HepG2 (cell line): Measurements from ENCODE around the gene SMC1B. TPM values are rescaled to one million over a fixed set of nuclear protein-coding genes. Genes with fewer than 3 reads are reported as not detected.

Experiments used
- ATAC-seq: fragments of 200-7000 bp; cut with Tn5 transposase; 3 replicates; pipeline ENCODE4 v1.9.1; 2020; ENCODE audit warnings: mild to moderate bottlenecking, moderate library complexity
- BruUV-seq: library from RNA; stranded (reverse); fragments of 400-500 nt; replicated peaks from 2 replicates; lab custom pipeline; 2021; lab: Mats Ljungman, UMichigan
- CTCF ChIA-PET: fragments of 300-600 bp; formaldehyde crosslinking; extraction: SDS; loops from one replicate; lab custom pipeline; 2021; ENCODE audit warnings: low total read pairs, inconsistent platforms, low intra/inter-chr PET ratio; lab: Yijun Ruan, JAX
- POLR2A ChIA-PET: fragments of 350-600 bp; sonication (Branson Sonifier 250); formaldehyde crosslinking; loops from one replicate; lab custom pipeline; 2020; ENCODE audit warnings: antibody characterized with exemption, inconsistent platforms; lab: Yijun Ruan, JAX
- DNase-seq: peaks from one replicate; pipeline ENCODE4 v3.0.0-alpha.2; 2015; ENCODE audit warnings: low spot score
- FAIRE-seq: peaks from 3 replicates; lab custom pipeline; 2011; peaks lifted over from hg19 to GRCh38; lab: Jason Lieb, UNC
- H2AFZ ChIP-seq: one replicate; pipeline ENCODE4 v1.6.1; 2011; ENCODE audit warnings: low read length, inconsistent platforms
- H3K27ac ChIP-seq: fragments of 300-600 bp; 3 replicates; pipeline ENCODE4 v1.8.0; 2011; ENCODE audit warnings: mixed run types, mild to moderate bottlenecking, mixed read lengths, low read length, inconsistent platforms; ENCODE audit not compliant: insufficient read depth; ENCODE audit errors: extremely low read length
- H3K27me3 ChIP-seq, 2 experiments: fragments of 200-600 bp in 1 of 2; 2 replicates in 1 of 2; 3 replicates in 1 of 2; pipeline versions ENCODE4 v1.6.0 to v1.8.0; 2011; ENCODE audit warnings: low read length in 2 of 2, mild to moderate bottlenecking in 2 of 2, moderate library complexity in 2 of 2, inconsistent platforms in 1 of 2; ENCODE audit not compliant: insufficient read depth in 2 of 2, control insufficient read depth in 1 of 2
- H3K36me3 ChIP-seq, 2 experiments: fragments of 200-600 bp in 1 of 2; replicated peaks in 1 of 2; 2 replicates in 1 of 2; 3 replicates in 1 of 2; pipeline versions ENCODE4 v1.5.1 to v1.8.0; 2011; ENCODE audit warnings: low read length in 2 of 2, inconsistent platforms in 1 of 2; ENCODE audit not compliant: insufficient read depth in 2 of 2, control insufficient read depth in 1 of 2
- H3K4me1 ChIP-seq: 2 replicates; pipeline ENCODE4 v1.5.1; 2012; ENCODE audit warnings: low read length, inconsistent platforms; ENCODE audit not compliant: insufficient read depth
- H3K4me2 ChIP-seq: 2 replicates; pipeline ENCODE4 v1.6.0; 2011; ENCODE audit warnings: low read depth, low read length, inconsistent platforms
- H3K4me3 ChIP-seq, 3 experiments: fragments of 200-600 bp in 1 of 3; sonication (generic), shearing (Covaris generic) in 1 of 3; replicated peaks in 1 of 3; 2 replicates each; pipeline ENCODE4 v1.5.1; 2011 to 2016; ENCODE audit warnings: low read length in 3 of 3, inconsistent platforms in 2 of 3, low read depth in 2 of 3, mild to moderate bottlenecking in 2 of 3, control low read depth in 1 of 3, mixed read lengths in 1 of 3; ENCODE audit not compliant: insufficient read depth in 1 of 3
- H3K79me2 ChIP-seq: one replicate; pipeline ENCODE4 v1.6.1; 2011; ENCODE audit warnings: low read length, inconsistent platforms; ENCODE audit not compliant: insufficient read depth
- H3K9ac ChIP-seq: 2 replicates; pipeline ENCODE4 v1.6.0; 2011; ENCODE audit warnings: mild to moderate bottlenecking, low read depth, low read length, inconsistent platforms; ENCODE audit not compliant: insufficient read depth
- H3K9me3 ChIP-seq: 2 replicates; pipeline ENCODE4 v1.5.1; 2012; ENCODE audit warnings: mild to moderate bottlenecking, low read length
- H4K20me1 ChIP-seq: 2 replicates; pipeline ENCODE4 v1.6.0; 2011; ENCODE audit warnings: inconsistent platforms, mild to moderate bottlenecking, low read length, moderate library complexity; ENCODE audit not compliant: insufficient read depth
- AFF4 ChIP-seq: sonication (generic); formaldehyde crosslinking; IDR thresholded peaks from 2 replicates; pipeline ENCODE4 v1.4.0; 2020; ENCODE audit warnings: missing genetic modification reagents
- BRCA1 ChIP-seq: sonication (generic); formaldehyde crosslinking; IDR thresholded peaks from 2 replicates; pipeline ENCODE4 v1.4.0; 2020; ENCODE audit warnings: missing genetic modification reagents
- KMT2B ChIP-seq: IDR thresholded peaks from 2 replicates; pipeline ENCODE4 v1.6.1; 2016; ENCODE audit warnings: missing genetic modification reagents, missing compliant biosample characterization
- MYNN ChIP-seq: sonication (generic); formaldehyde crosslinking; IDR thresholded peaks from 2 replicates; pipeline ENCODE4 v1.4.0; 2020; ENCODE audit warnings: mild to moderate bottlenecking, low read depth, missing genetic modification reagents
- THAP7 ChIP-seq: sonication (generic); formaldehyde crosslinking; IDR thresholded peaks from 2 replicates; pipeline ENCODE4 v1.8.1; 2023; ENCODE audit warnings: mild to moderate bottlenecking, missing genetic modification reagents
- ZNF572 ChIP-seq: sonication (generic); formaldehyde crosslinking; IDR thresholded peaks from 2 replicates; pipeline ENCODE4 v1.5.1; 2020; ENCODE audit warnings: mild to moderate bottlenecking, missing genetic modification reagents
- ZNF580 ChIP-seq: IDR thresholded peaks from 2 replicates; pipeline ENCODE4 v1.6.1; 2016; ENCODE audit warnings: low read depth, borderline replicate concordance
- ZNF674 ChIP-seq: sonication (generic); formaldehyde crosslinking; IDR thresholded peaks from 2 replicates; pipeline ENCODE4 v1.5.0; 2020; ENCODE audit warnings: low read depth, mild to moderate bottlenecking, missing genetic modification reagents
- ZNF687 ChIP-seq: sonication (generic); formaldehyde crosslinking; IDR thresholded peaks from 2 replicates; pipeline ENCODE4 v1.5.1; 2020; ENCODE audit warnings: mild to moderate bottlenecking, missing genetic modification reagents, moderate library complexity
- ZNF747 ChIP-seq: sonication (generic); formaldehyde crosslinking; IDR thresholded peaks from 2 replicates; pipeline ENCODE4 v1.8.1; 2023; ENCODE audit warnings: missing genetic modification reagents, mild to moderate bottlenecking, borderline replicate concordance
- ZNF83 ChIP-seq: sonication (generic); formaldehyde crosslinking; IDR thresholded peaks from 2 replicates; pipeline ENCODE4 v1.4.0; 2020; ENCODE audit warnings: missing genetic modification reagents, mild to moderate bottlenecking, borderline replicate concordance
- WGBS: methylation state at CpG from one replicate; pipeline ENCODE4 v1.1.6; 2017; ENCODE audit warnings: low lambda C conversion rate; 5-methylcytosine and 5-hydroxymethylcytosine counted together
- in situ Hi-C: cut with HindIII; loops from 2 replicates; pipeline ENCODE4 v1.10.0; 2017; ENCODE audit warnings: low pct_unique_long_range_greater_than_20kb; ENCODE audit not compliant: extremely low pct_ligation_motif_present
- intact Hi-C: fragments of 100-400 bp; cut with micrococcal nuclease; formaldehyde crosslinking; loops from one replicate; pipeline ENCODE4 v1.10.0; 2022; ENCODE audit not compliant: unreplicated experiment
- polyA plus RNA-seq, 8 experiments: library from polyadenylated mRNA; depleted of rRNA in 3 of 8; stranded (reverse) in 7 of 8; unstranded in 1 of 8; fragments of >200 nt; fragmentation: Illumina TruSeq in 4 of 8; extraction: Trizol in 4 of 8; gene quantifications; 2 replicates each; pipeline versions ENCODE4 v1.2.1 to v1.2.3, GENCODE V29; 2011 to 2016; ENCODE audit warnings: low read depth in 4 of 8, missing spikeins in 1 of 8, mixed read lengths in 1 of 8; ENCODE audit not compliant: insufficient read depth in 1 of 8
- total RNA-seq, 5 experiments: library from RNA; depleted of rRNA; stranded (reverse); fragments of >200 nt; fragmentation: Illumina TruSeq; extraction: Trizol; gene quantifications; 2 replicates each; pipeline ENCODE4 v1.2.3, GENCODE V29; 2016; ENCODE audit warnings: low read depth in 1 of 5

The SMC1B gene
- total and polyA plus RNA-seq, 2 of the 13 experiments (the other 11 are each of a cell fraction or from before 2014, with no cell fraction given) = not detected

- intact Hi-C loops (loop anchor here (2.0 kb wide), 2 partner anchors 31 to 41 kb away; no protein-coding TSS in a partner anchor), in situ Hi-C loops (loop anchor here (5.0 kb wide), 1 partner anchor 37 kb away; no protein-coding TSS in a partner anchor)
- ChIA-PET POLR2A (interaction anchor here (0.6 to 6.7 kb wide), 3 partner anchors 36 to 814 kb away, joined by 3 to 56 read pairs (median 4); partner anchors contain the start of gene NUP50), CTCF (no interaction called here)
- H3K36me3 ChIP-seq = peaks cover 0 to 10% of the 10 kb centered on the region in 2 experiments; a peak in 1 of 5 replicates
- peaks cover 71% of the 10 kb centered on the region for H3K4me1 ChIP-seq
- DNase-seq = peak; percentile 87
- WGBS = 12% methylated on average over 12 of the region's 95 CpGs
- peak within 1 kb of the TSS; percentile 89 for H3K4me2 ChIP-seq
- peak within 1 kb of the TSS; percentile 76 for H3K27ac ChIP-seq
- H3K4me3 ChIP-seq = peak within 1 kb of the TSS; percentile 88 to 94 (median 92)
- BruUV-seq = no TSS peak
- H2AFZ ChIP-seq = no peak within 1 kb of the TSS
- no peaks in the 10 kb centered on the region for H3K9me3 ChIP-seq
- peak; percentile 64 for FAIRE-seq
- H3K79me2 ChIP-seq = peaks cover 45% of the 10 kb centered on the region
- H3K27me3 ChIP-seq = no peaks in the 10 kb centered on the region
- ATAC-seq = peak; percentile 87
- peaks cover 15% of the 10 kb centered on the region; the same call in 1 of the 2 replicates for H4K20me1 ChIP-seq
- H3K9ac ChIP-seq = peak within 1 kb of the TSS; percentile 81
- no peak for TF ChIP-seq ZNF572 (CRISPR knock-in tag)
- TF ChIP-seq ZNF580 (CRISPR knock-in tag) = peak; percentile 53; the same call in 1 of the 2 replicates
- 0 out of 2 replicates have a peak, but pooled peaks have one; percentile 43 for TF ChIP-seq THAP7
- TF ChIP-seq BRCA1 (CRISPR knock-in tag) = peak; percentile 27; the same call in 1 of the 2 replicates
- peak; percentile 56; the same call in 1 of the 2 replicates for TF ChIP-seq ZNF747 (CRISPR knock-in tag)
- TF ChIP-seq KMT2B (CRISPR knock-in tag) = peak; percentile 77
- no peak for TF ChIP-seq MYNN (CRISPR knock-in tag)
- TF ChIP-seq ZNF687 = peak; percentile 97
- TF ChIP-seq AFF4 (CRISPR knock-in tag) = peak; percentile 17; the same call in 1 of the 2 replicates
- no peak for TF ChIP-seq ZNF674
- no peak for TF ChIP-seq ZNF83 (CRISPR knock-in tag)
Measured at GRCh38 chr22:45309422-45310227, 103.8 kb downstream of the SMC1B start, which contains the start of gene FAM118A. Gene FAM118A (plus strand): TSS chr22:45309934. CDS start chr22:45322380, 12,446 bp downstream.
